Small intestine (tissue), 7 donors: ENCODE results near the gene DNAJB6. TPM values are rescaled to one million over a fixed set of nuclear protein-coding genes. Genes with fewer than 3 reads are reported as not detected.
A peak's percentile ranks its signal among the peaks of the same experiment; 100 is the strongest.

Experiments used
- DNase-seq, 2 donors: peaks; one replicate each; pipeline versions ENCODE4 v3.0.0 to v3.0.0-alpha.2; 2013
- FAIRE-seq: peaks from 2 replicates; lab custom pipeline; 2012; peaks lifted over from hg19 to GRCh38; lab: Jason Lieb, UNC
- H3K27ac ChIP-seq, 3 donors: one replicate each; pipeline ENCODE4 v1.5.1; 2013; ENCODE audit warnings: low read length in 2 of 3, mild to moderate bottlenecking in 2 of 3, control low read depth in 1 of 3, inconsistent platforms in 1 of 3, low read depth in 1 of 3, moderate library complexity in 1 of 3
- H3K27me3 ChIP-seq, 3 donors: one replicate each; pipeline ENCODE4 v1.6.1; 2013; ENCODE audit warnings: low read length in 3 of 3, inconsistent platforms in 1 of 3; ENCODE audit not compliant: control insufficient read depth in 3 of 3, insufficient read depth in 3 of 3
- H3K36me3 ChIP-seq, 3 donors: one replicate each; pipeline ENCODE4 v1.6.1; 2013; ENCODE audit warnings: low read length in 3 of 3, inconsistent platforms in 1 of 3, low read depth in 1 of 3, mild to moderate bottlenecking in 1 of 3, moderate library complexity in 1 of 3; ENCODE audit not compliant: control insufficient read depth in 3 of 3, insufficient read depth in 2 of 3
- H3K4me1 ChIP-seq, 3 donors: one replicate each; pipeline ENCODE4 v1.6.1; 2013; ENCODE audit warnings: low read length in 2 of 3, inconsistent platforms in 1 of 3, low read depth in 1 of 3, mild to moderate bottlenecking in 1 of 3, moderate library complexity in 1 of 3; ENCODE audit not compliant: control insufficient read depth in 3 of 3, insufficient read depth in 2 of 3
- H3K4me3 ChIP-seq, 3 donors: one replicate each; pipeline ENCODE4 v1.5.1; 2013; ENCODE audit warnings: low read length in 3 of 3, control low read depth in 1 of 3, inconsistent platforms in 1 of 3, low read depth in 1 of 3, mild to moderate bottlenecking in 1 of 3, moderate library complexity in 1 of 3
- H3K9me3 ChIP-seq, 2 donors: one replicate each; pipeline ENCODE4 v1.6.1; 2013; ENCODE audit warnings: low read depth in 1 of 2, low read length in 1 of 2; ENCODE audit not compliant: control insufficient read depth in 2 of 2, insufficient read depth in 1 of 2
- WGBS, 3 donors: extraction: QIAGEN DNeasy Blood & Tissue Kit; methylation state at CpG; one replicate each; pipeline ENCODE4 v1.1.7; 2013; 5-methylcytosine and 5-hydroxymethylcytosine counted together
- polyA plus RNA-seq, 4 donors: library from polyadenylated mRNA; stranded (reverse) in 3 of 4; unstranded in 1 of 4; fragments of 200-250 nt in 3 of 4; fragments of 120-200 nt in 1 of 4; gene quantifications; one replicate each; pipeline versions ENCODE4 v1.2.1 to v1.2.3, GENCODE V29; 2013
- donor health status: healthy with polysubstance abuse.
- donor health status: control.
- donor health status: control.
- donor health status: Bipolar disorder and iron deficiency.
- donor health status: healthy.

The DNAJB6 gene
- polyA plus RNA-seq, 4 donors, result 61.7 to 88.1 (median 66.9) TPM

- Histone ChIP-seq H3K27me3 (no peaks in the 10 kb centered on the region), H3K27ac (no peak overlapping the region), H3K9me3 (no peaks in the 10 kb centered on the region), H3K4me3 (no peak overlapping the region), H3K36me3 (peaks cover 3 to 34% (median 8%) of the 10 kb centered on the region in 3 donors), H3K4me1 (peaks cover 0 to 2% (median 0%) of the 10 kb centered on the region in 3 donors)
- DNase-seq (no peak), FAIRE-seq (no peak)
- WGBS, 3 donors, result 82 to 88% (median 83%) methylated on average over 20 to 24 of the region's 24 CpGs
Observed at GRCh38 chr7:157357129-157358040, 20.6 kb downstream of the DNAJB6 start.

- WGBS, 3 donors, result 84 to 89% (median 88%) methylated on average over 13 of the region's 13 CpGs
- Histone ChIP-seq H3K27me3 (no peaks in the 10 kb centered on the region), H3K4me3 (no peak overlapping the region), H3K27ac (no peak overlapping the region), H3K36me3 (peaks cover 5 to 40% (median 10%) of the 10 kb centered on the region in 3 donors), H3K9me3 (no peaks in the 10 kb centered on the region), H3K4me1 (peaks cover 0 to 2% (median 0%) of the 10 kb centered on the region in 3 donors)
- no peak for DNase-seq
- FAIRE-seq, result no peak
Observed at GRCh38 chr7:157358041-157358752, 21.4 kb downstream of the DNAJB6 start.

- no peak for DNase-seq
- H3K9me3 ChIP-seq, result no peaks in the 10 kb centered on the region
- no peak overlapping the region for H3K27ac ChIP-seq
- H3K4me1 ChIP-seq, result peaks cover 0 to 2% (median 0%) of the 10 kb centered on the region in 3 donors
- H3K36me3 ChIP-seq, result peaks cover 9 to 46% (median 14%) of the 10 kb centered on the region in 3 donors
- H3K4me3 ChIP-seq, result no peak overlapping the region
- FAIRE-seq, result no peak
- 78 to 95% (median 84%) methylated on average over 4 of the region's 4 CpGs for WGBS, 3 donors
- no peaks in the 10 kb centered on the region for H3K27me3 ChIP-seq
Observed at GRCh38 chr7:157358753-157359096, 21.9 kb downstream of the DNAJB6 start.

GRCh38 chr7:157359581-157359980, 22.8 kb downstream of the DNAJB6 start:
- no peak overlapping the region for H3K27ac ChIP-seq
- FAIRE-seq (no peak), DNase-seq (no peak)
- H3K4me3 ChIP-seq, result no peak overlapping the region
- no peaks in the 10 kb centered on the region for H3K27me3 ChIP-seq
- H3K9me3 ChIP-seq, result no peaks in the 10 kb centered on the region
- H3K4me1 ChIP-seq, result peaks cover 0 to 2% (median 0%) of the 10 kb centered on the region in 3 donors
- H3K36me3 ChIP-seq, result peaks cover 11 to 53% (median 16%) of the 10 kb centered on the region in 3 donors
- WGBS, 3 donors, result 89 to 95% (median 93%) methylated on average over 5 of the region's 5 CpGs

- peak; percentile 14 to 47 for DNase-seq
- Histone ChIP-seq H3K27me3 (no peaks in the 10 kb centered on the region), H3K9me3 (no peaks in the 10 kb centered on the region), H3K4me1 (peaks cover 0 to 2% (median 0%) of the 10 kb centered on the region in 3 donors), H3K36me3 (peaks cover 11 to 59% (median 16%) of the 10 kb centered on the region in 3 donors), H3K4me3 (no peak overlapping the region), H3K27ac (no peak overlapping the region)
- WGBS, 3 donors, result 48 to 63% (median 56%) methylated on average over 3 of the region's 3 CpGs
- no peak for FAIRE-seq
Observed at GRCh38 chr7:157360483-157361025, 23.8 kb downstream of the DNAJB6 start.

- WGBS, 3 donors, result 94 to 96% (median 95%) methylated on average over 6 of the region's 6 CpGs
- FAIRE-seq (no peak), DNase-seq (no peak)
- Histone ChIP-seq H3K27ac (no peak overlapping the region), H3K9me3 (no peaks in the 10 kb centered on the region), H3K27me3 (no peaks in the 10 kb centered on the region), H3K4me3 (no peak overlapping the region), H3K36me3 (peaks cover 11 to 58% (median 16%) of the 10 kb centered on the region in 3 donors), H3K4me1 (peaks cover 0 to 2% (median 0%) of the 10 kb centered on the region in 3 donors)
Observed at GRCh38 chr7:157361537-157361936, 24.7 kb downstream of the DNAJB6 start.

- no peak overlapping the region for H3K27ac ChIP-seq
- H3K9me3 ChIP-seq, result peaks cover 0 to 4% of the 10 kb centered on the region in 2 donors
- H3K27me3 ChIP-seq, result no peaks in the 10 kb centered on the region
- peaks cover 15 to 63% (median 16%) of the 10 kb centered on the region in 3 donors for H3K36me3 ChIP-seq
- H3K4me1 ChIP-seq, result no peaks in the 10 kb centered on the region
- no peak for DNase-seq
- FAIRE-seq, result no peak
- no peak overlapping the region for H3K4me3 ChIP-seq
- 80 to 91% (median 83%) methylated on average over 6 of the region's 6 CpGs for WGBS, 3 donors
Observed at GRCh38 chr7:157362729-157363128, 25.9 kb downstream of the DNAJB6 start.

- Histone ChIP-seq H3K27me3 (no peaks in the 10 kb centered on the region), H3K4me3 (no peak overlapping the region), H3K4me1 (no peaks in the 10 kb centered on the region), H3K36me3 (peaks cover 20 to 72% (median 24%) of the 10 kb centered on the region in 3 donors), H3K9me3 (peaks cover 0 to 4% of the 10 kb centered on the region in 2 donors), H3K27ac (no peak overlapping the region)
- 95 to 97% (median 97%) methylated on average over 8 of the region's 8 CpGs for WGBS, 3 donors
- FAIRE-seq, result no peak
- no peak for DNase-seq
Observed at GRCh38 chr7:157366722-157367121, 29.9 kb downstream of the DNAJB6 start.
